ENCODE measurements around the gene CCDC92.

DNA sequence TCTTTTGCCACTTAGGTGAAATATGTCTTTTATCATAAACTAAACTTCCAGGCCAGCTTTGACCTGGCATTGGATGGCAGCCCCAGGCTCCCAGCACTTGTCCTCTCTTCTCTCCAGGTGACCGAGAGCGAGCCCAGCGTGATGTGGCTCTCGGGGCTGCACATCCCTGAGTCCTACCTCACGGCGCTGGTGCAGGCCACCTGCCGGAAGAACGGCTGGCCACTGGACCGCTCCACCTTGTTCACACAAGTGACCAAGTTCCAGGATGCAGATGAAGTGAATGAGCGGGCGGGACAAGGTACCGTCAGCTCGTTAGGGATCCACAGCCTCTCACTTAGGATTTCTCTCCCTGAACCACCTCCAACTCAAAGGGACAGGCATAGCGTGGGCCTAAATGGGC, 39.4 kb downstream of the CCDC92 start:
- TF ChIP-seq POLR2A (IDR thresholded peaks at IDR 0.05) = no peak
- TF ChIP-seq, protein P1, sequence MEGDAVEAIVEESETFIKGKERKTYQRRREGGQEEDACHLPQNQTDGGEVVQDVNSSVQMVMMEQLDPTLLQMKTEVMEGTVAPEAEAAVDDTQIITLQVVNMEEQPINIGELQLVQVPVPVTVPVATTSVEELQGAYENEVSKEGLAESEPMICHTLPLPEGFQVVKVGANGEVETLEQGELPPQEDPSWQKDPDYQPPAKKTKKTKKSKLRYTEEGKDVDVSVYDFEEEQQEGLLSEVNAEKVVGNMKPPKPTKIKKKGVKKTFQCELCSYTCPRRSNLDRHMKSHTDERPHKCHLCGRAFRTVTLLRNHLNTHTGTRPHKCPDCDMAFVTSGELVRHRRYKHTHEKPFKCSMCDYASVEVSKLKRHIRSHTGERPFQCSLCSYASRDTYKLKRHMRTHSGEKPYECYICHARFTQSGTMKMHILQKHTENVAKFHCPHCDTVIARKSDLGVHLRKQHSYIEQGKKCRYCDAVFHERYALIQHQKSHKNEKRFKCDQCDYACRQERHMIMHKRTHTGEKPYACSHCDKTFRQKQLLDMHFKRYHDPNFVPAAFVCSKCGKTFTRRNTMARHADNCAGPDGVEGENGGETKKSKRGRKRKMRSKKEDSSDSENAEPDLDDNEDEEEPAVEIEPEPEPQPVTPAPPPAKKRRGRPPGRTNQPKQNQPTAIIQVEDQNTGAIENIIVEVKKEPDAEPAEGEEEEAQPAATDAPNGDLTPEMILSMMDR (IDR thresholded peaks at IDR 0.05) = no peak
